Measurements from ENCODE around the gene RRAS2.

- TF ChIP-seq POLR2A (IDR thresholded peaks at IDR 0.05) (no peak), CTCF (IDR thresholded peaks at IDR 0.05) (no peak)
Measured at GRCh38 chr11:14304601-14305000, 54.4 kb downstream of the RRAS2 start.
